DMS114 treated with DMSO at 0.1 percent for 48 hours (cell line): ENCODE data around the gene SERINC2.
A peak's percentile ranks its signal among the peaks of the same experiment; 100 is the strongest.

Experiments
- DNase-seq: peaks from one replicate; lab custom pipeline; 2025; ENCODE audit not compliant: unreplicated experiment; lab: John Stamatoyannopoulos, UW

SERINC2 gene

DNA sequence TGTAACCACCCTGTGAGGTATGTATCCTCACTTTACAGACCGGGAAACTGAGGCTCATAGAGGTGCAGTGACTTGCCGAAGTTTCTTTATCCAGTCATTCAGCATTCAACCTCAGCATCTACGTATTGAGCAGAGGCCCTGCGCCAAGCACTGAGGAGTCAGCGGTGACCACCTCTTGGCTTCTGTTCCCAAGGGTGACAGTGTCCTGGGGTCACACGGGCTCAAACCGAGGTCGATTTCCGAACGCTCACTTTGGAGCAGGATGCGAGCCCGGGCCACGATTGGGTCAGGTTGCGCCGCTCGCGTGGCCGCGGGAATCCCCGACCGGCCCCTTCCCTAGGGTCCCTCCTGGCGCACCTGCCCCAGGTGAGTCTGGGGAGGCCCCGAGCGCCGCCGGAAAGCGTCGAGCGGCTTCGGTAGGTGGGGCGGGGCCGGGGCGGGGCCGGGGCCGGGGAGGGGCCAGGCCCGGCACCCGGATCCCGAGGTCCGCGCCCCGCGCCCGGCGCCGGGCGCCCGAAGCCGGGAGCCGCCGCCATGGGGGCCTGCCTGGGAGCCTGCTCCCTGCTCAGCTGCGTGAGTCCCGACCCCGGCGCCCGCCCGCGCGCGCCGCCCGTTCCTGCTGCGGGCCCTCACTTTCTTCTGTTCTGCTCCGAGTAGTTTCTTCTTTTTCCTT is at the start of gene SERINC2:
TSS of gene SERINC2 (plus strand) at position 482 of the 673 bp plus-strand sequence. CDS start at position 535, 53 bp downstream.
- no peak for DNase-seq

DNA sequence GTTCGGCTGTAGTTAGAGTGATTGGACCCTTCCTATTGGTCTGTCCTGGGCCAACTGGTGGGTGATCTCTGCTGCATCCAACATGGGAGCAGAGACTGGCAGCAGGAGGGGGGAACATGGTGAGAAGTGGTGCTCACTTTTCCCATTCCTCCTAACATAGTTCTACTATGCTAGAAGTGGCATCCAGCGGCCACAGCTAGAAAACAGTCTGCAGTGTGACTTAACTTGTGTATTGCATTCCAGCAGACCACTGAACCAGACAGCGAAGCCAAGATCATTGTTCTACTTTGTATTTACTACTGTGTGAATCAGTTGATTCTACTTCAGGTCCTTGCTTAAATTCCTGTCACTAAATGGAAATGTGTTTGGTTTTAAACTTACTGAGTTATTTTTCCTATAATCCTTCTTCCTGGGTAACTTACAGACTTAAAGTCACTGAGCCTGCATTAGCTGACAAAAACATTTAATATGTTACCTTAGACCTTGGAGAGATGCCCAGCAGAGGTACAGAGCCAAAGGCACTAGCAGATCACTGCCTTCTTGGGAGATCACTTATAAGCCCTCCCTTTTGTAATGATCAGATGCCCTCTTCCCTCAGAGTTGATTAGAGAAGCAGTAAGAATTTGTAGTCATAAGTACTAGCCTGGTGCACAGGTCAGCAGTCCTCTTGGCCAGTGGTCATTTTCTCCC is 48.3 kb upstream of the SERINC2 start:
- DNase-seq, result no peak

DNA sequence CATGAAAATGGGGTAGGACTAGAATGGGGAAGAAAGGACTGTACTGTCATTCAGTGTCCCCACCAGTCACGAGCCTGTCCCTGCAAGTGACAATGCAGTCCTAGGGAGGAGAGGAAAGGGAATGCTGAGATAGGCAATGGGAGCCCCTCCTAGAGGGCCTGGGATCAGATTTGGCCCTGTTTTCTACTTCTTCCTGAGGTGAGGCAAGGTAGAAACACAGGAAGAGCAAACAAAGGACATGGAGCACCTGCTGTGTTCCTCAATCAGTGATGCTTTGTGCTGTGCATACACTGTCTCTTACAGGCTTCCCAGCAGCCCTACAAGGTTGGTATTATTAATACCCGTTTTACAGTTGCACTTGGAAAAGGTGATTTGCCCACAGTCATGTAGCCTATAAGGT is 46.2 kb upstream of the SERINC2 start:
- DNase-seq, result no peak

DNA sequence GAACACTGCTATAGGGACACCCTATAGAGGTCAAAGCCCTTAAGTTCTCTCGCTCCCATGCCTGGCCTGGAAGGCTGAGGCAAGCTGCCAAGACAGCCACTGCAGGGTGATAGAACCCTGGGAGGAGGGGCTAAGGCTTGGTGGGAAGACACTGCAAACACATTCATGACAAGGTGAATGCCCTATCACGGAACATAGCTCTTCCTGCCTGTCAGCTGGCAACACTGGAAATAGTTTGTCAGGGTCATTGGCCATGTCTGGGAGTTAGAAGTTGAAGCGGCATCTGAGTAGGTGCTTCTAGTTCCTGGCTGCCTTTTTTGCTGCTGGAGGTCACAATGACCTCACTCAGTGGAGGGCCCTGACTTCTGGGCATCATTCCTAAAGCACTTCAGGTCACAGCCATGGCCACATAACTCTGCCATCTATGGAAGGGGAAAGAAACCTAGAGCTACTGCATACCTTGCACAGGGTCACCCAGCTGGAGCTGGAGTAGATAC is 44.4 kb upstream of the SERINC2 start:
- no peak for DNase-seq

DNA sequence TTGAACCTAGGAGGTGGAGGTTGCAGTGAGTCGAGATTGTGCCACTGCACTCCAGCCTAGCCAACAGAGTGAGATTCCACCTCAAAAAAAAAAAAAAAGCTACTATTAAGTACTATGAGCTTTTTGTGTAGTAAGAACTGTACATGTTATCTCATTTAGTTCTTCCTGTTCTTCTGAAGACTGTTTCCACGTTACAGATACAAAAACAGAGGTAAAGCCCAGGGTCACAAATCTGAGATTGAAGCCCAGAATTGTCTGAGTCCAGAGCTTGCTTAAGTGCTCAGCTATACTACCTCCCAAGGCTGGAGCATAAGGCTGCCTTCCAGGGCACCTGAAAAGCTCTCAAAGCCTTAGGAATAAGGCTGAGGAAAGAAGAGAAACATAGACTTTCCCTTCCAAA is 43.0 kb upstream of the SERINC2 start:
- DNase-seq, result no peak

DNA sequence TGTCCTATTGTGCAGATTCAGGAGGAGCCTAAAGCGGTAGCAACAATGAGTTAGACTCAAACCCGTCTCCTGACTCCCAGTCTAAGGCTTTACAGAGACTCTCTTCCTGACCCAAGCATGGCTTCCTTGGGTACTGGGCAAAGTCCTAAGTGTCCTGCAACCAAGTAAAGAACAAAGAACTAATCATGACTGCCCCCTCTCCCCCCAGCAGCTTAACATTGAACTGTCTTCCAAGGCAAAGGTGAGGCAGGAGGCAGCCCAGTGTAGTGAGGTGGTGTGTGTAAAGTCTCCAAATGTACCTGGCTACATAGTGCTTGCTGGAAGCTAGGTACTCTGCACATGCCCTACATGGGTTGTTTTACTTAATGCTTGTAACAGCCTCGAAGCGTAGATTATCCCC is 42.4 kb upstream of the SERINC2 start:
- no peak for DNase-seq

DNA sequence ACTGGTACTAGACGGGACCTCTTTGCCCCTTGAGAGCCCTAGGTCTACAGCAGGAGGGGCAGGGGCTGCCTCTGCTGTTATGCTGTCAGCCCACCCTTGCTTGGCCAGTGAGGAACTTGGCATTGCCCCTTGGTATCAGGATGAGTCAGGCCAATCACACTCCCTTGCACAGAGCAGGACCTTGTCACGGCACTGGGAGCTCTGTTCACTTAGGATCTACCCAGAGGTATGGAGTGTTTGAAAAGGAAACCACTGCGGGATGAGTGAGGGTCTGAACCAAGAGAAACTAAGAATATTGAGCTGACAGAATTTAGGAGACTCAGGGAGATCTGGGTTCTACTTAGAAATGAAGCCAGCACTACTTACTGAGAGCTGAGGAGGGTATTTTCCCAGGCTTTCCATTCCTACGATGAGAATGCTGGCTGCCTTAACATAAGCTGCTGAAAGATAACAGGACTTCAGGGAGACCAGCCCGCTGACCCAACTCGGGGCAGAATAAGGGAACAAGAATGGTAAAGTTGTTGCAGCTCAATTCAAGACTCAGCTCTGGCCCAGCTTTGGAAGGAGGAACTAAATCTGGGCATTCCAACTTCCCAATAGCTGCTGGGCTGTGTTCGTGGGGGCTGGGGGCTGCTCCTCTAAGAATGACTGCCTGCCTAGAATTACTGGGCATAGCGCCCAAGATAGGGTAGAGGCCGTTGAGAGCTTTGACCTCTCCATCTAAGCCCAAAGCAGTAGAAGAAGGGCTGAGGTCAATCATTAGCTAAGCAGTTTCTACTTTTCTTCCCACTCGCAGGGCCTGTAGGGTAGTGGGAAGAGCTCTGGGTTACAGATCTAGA is 41.7 kb upstream of the SERINC2 start:
- DNase-seq, result no peak

DNA sequence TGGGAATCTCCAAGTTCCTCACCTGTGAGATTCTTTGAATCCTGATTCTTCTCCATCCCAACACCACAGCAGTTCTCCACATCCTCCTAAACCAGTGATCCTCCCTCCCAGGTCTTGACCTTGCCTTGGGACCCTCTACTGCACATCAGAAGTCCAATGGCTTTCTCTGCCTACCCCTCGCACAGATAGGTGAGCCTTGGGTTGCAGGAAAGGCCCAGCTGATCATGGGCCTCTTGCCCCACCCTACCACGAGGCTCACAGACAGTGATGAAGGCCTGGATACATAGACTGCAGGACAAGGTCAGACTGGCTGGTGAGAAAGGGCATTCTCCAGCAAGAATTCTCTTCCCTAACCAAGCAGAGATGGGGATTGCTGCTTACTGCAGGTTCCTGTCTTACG is 41.0 kb upstream of the SERINC2 start:
- no peak for DNase-seq

DNA sequence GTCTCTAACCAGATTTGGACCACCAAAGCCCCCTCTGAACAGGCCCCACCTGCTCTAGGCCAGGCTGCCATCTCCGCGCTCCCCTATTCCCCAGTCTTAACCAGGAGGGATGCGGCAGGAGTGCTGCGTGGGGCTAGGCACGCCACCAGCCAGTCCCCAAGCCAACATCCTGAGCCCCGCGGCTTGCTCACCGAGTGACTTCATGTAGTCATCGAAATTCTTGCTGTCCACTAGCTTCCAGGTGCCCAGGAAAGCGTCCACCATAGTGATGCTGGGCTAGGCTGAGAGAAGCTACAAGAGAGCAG is 40.3 kb upstream of the SERINC2 start:
- DNase-seq, result no peak

DNA sequence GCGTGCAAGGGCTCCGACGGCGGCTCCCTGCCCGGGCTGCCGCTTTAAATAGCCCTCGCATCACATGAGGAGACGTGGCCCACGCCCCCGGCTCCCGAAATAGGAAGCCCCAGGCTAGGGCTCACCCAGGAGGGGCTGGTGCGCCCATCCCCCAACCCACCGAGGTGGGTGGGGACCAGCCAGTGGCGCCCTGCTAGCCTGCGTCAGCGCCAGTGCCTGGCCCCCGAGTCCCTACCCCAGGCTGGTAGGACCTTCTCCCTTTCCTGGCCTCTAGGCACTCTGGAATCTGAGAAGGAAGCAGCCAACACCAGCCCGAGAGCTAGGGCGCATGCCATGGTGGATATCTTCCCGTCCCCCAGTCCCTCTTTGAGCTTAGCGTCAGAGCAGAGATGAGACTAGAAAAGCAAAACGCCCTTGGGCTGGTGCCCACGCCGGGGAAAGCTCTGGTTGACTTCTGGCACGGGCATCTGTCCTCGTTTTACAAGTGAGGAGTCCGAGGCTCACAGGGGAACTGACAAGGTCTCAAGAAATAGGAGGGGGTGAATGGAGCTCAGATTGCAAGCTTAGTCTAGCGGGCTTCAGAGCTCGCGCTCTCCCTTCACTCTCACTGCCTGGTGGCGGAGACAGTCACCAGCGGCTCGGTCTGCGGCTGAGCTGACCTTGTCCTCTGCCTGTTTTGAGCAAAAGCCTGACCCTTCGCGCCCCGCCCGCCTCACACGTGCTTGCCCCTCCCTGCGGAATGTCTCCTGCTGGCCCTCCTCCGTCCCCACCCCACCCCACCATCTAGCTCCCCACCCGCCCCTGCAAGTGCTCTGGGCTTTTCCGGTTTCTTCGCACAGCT is 39.7 kb upstream of the SERINC2 start, which contains the start of gene FABP3:
TSS of gene FABP3 (minus strand) at position 21 of the 841 bp plus-strand sequence. CDS start 62 bp downstream, outside the sequence.
- peak; percentile 17 for DNase-seq

DNA sequence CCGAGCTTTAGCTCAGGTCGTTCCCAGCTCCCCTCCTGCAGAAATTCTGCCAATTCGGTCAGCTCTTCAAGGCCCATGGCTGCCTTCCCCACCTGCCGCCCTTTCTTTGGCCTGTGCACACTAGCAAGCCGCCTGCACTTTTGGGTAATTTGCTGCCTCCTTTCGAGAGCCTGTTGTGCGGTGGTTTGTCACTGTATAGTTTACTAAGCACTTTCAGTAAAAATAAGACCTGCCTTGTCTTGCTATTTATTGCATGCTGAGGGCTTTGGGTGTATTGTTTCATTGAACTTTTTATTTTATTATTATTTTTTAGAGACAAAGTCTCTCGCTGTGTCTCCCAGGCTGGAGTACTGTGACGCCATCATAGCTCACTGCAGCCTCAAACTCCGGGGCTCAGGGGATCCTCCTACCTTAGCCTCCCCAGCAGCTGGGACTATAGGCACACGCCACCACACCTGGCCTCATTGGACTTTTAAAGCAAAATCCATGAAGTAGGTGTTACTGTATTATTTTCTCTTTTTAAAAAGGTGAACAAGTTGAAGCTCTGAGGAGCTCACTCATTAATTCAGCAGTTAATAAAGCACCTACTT is 39.0 kb upstream of the SERINC2 start:
- DNase-seq, result no peak

DNA sequence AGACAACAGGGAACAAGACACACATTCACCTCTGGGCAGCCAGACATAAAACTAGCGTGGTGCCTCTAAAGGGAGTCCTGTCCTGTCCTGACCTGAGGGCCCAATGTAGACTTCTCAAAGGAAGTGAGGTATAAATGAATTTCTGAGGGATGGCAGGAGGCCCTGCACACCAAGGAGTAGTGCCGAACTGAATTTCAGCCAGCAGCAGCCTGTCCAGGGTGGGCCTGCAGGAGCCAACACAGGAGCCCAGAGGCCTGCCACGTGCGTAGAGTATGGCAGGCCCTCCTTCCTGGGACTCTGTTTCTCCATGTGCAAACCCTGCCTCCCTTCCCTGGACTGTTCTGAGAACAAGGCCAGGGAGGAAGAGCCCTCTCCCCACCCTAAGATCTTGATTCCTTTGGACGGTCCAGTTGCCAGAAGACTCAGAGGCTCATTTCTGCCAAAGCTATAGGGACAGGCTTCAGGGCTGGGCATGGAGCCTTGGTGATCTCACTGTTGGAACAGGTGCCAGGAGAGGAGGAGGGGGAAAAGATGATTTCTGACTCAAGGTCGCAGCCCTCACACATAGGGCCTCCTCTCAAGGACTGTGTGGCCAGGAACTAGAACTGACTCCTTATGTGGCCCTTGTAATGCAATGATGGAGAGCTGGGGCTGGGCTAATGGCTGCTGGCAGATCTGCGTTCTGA is 38.4 kb upstream of the SERINC2 start:
- no peak for DNase-seq

DNA sequence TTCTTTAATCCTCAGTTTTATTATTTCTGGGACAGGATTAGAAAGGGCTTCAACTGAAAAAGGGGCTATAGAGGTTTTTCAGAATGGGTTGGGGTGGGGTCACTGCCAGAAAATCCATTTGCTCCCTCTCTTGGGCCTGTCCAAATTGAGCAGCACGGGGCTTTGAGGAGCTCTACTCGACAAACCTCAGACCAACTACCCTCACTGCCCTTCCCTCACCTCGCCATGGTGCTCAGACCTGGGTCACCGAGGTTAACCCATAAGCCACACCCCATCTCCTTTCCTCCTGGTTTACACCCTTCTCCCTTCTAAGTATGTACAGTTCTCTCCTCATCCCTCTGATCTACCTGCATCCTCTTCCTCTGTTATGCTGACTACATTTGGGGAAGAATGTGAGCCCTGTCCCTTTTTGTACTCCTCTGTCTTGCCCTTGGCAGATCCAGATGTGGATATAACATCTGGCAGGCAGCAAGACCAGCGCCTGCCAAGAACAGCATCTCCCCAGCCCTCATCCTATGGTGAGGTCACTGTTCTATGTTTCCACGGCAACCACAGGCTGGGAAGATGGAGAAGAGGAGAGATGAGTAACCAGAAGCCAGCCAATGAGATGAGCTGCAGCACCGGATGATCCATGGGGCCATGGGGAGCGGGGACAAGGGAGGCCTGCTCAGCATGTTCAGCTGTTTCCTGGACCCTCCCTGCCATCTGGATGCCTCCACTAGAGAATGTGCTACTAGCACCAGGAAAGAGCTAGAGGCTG is 36.5 kb upstream of the SERINC2 start:
- DNase-seq, result no peak

DNA sequence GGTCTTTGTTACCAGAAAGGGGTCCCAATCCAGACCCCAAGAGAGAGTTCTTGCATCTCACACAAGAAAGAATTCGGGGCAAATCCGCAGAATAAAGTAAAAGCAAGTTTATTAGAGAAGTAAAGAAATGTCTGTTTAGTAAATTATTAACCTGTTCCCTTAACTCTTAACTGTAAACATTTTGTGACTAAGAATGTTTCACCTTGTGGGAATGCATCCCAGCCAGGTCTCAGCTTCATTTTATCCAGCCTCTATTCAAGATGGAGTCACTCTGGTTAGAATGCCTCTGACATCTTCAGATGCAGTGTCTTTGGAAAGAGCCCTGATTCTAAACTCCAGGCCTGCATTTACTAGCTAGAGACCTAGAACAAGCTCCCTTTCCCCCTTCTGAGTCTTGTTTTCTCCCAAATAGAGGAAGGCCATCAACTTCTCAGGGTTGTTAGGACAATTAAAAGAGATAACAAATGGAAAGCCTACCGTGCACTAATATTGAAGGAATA is 35.6 kb upstream of the SERINC2 start:
- no peak for DNase-seq

DNA sequence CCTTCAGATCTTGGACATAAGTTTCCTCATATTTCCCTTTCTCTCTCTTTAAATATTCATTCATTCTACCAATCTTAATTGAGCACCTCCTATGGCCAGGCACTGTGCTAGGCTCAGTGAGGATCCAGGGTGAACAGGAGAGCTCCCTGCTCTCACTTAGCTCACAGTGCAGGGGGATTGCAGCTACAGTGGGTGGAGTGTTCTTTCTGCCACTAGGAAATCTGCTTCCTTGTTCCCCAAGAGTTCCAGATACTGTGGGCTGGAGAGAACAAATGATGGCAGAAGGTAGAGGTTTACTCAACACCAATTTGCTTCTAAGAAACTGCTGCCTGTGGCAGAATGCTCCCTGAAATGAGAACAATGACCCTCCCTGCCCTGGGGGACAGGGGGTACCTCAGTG is 35.0 kb upstream of the SERINC2 start:
- no peak for DNase-seq

DNA sequence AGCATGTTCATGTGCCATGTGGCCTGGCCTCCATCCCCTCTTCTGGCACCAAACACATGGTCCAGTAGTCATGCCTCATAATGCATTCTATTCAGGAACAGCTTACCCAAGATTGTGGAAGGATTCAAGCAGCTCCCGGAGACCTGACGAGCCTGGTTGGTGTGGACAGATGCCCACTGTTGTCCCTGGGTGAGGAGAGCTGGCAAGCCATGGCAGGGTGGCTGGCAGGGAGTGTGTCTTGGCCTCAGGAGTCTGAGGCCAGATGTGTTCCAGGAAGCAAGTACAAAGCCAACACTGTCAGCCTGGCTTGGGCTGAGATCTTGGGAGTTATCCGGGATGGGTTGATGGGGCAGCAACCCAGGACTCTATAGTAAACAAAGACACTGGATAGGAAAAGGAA is 32.8 kb upstream of the SERINC2 start:
- DNase-seq, result no peak

DNA sequence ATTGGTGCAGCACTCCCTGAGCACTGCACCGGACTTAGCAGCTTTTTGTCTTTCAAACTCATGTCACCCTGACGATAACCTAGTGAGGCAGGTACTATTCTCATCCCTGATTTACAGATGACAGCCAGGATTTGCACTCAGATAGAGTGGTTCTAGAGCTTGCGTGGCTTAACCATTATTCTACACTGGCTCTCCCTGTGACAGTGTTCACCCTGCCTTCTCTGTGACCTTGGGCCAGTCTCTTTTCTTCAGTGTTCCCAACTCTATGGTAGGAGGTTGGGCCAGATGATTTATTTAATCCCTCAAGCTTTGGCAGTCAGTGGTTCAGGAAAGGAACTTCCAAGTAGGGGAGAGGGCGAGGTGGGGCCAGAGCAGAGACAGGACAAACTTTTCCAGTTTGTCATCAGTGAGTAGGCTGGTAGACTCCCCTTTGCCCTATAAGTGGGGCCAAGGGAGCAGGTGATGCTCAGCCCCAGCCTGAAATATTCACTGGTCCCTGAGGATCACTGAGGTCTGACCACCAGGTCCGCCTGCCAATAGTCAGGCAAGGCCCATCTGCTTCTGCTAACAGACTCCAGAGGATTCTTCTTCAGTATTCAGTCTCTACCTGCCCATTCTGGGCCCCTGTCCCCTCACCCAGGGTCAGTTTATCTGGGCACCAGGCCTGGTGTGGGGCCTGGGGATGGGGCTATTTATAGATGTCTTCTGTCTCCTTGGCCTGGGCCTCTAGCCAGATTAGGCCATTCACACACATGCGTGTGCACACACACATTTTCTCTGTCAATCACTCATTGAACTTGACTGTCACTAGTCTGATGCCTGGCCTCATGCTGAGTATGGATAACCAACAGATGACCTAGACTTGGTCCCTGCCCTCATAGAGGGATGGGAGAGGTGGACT is 31.4 kb upstream of the SERINC2 start:
- no peak for DNase-seq

DNA sequence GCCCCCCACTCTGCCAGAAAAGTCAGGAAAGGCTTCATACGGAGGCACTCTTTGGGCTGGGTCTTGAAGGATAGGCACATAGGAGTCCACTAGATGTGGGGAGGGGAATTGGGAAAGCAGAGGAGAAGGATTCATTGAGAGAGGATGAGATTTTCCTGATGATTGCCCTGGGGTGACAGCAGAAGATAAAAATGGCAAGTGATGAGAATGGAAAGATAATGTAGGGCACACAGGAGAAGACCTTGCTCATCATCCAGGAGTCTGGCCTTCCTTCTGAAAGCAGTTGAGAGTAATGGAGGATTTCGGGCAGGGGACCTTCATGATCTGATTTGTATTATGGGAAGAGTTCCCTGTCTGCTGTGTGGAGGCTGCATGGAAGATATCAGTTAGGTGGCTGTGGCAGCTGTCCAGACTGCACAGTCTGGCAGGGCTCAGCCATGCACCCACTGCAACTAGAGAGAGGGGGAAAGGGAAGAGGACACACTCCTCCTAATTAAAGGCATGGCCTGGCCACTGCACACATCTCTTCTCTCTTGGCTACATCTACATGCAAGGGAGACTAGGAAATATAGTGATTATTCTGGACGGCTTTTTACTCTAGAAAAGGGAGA is 30.5 kb upstream of the SERINC2 start:
- no peak for DNase-seq
